Skeletal muscle satellite cell (primary cell): Measurements from ENCODE around the gene ASS1.

Experiments used
- H3K27me3 ChIP-seq: 2 replicates; pipeline ENCODE4 v1.7.0; 2013; ENCODE audit warnings: low read length; ENCODE audit not compliant: control insufficient read depth, insufficient read depth
- H3K36me3 ChIP-seq: 2 replicates; pipeline ENCODE4 v1.7.0; 2013; ENCODE audit warnings: mild to moderate bottlenecking, control low read depth, low read length; ENCODE audit not compliant: insufficient read depth
- H3K4me1 ChIP-seq: 2 replicates; pipeline ENCODE4 v1.7.0; 2013; ENCODE audit warnings: low read length; ENCODE audit not compliant: control insufficient read depth, insufficient read depth
- H3K4me2 ChIP-seq: 2 replicates; pipeline ENCODE4 v1.7.0; 2013; ENCODE audit warnings: mild to moderate bottlenecking, low read length
- H3K4me3 ChIP-seq: 2 replicates; pipeline ENCODE4 v1.7.0; 2013; ENCODE audit warnings: low read length
- H3K9ac ChIP-seq: 2 replicates; pipeline ENCODE4 v1.7.0; 2013; ENCODE audit warnings: mild to moderate bottlenecking, low read depth, low read length, moderate library complexity
- H3K9me3 ChIP-seq: replicated peaks from 2 replicates; pipeline ENCODE4 v1.7.0; 2013; ENCODE audit warnings: mild to moderate bottlenecking, control low read depth, low read length

The ASS1 gene

DNA sequence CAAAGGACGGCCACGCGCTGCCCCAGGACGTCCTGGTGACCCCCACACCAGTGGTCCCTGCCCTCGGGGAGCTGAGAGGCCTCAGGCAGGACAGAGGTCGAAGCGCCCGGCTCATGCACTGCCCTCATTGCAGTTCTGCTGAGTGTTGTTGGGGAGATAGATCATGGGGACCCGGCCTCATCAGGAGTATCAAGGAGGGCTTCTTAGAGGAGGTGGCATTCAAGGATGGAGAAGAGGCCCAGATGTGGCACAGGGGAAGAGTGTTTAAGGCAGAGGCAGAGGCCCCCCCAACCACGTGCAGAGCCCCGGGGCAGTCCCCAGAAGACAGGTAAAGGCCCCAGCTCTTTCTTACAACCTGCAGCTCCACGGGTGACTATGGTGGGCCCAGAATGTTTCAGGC lies 26.2 kb downstream of the ASS1 start:
- Histone ChIP-seq H3K4me1 (no peaks in the 10 kb centered on the region), H3K27me3 (no peaks in the 10 kb centered on the region), H3K9me3 (no peaks in the 10 kb centered on the region), H3K36me3 (peaks cover 11% of the 10 kb centered on the region), H3K9ac (no peak overlapping the region), H3K4me2 (no peak overlapping the region), H3K4me3 (no peak overlapping the region)

- Histone ChIP-seq H3K36me3 (peaks cover 11% of the 10 kb centered on the region), H3K9ac (no peak overlapping the region), H3K9me3 (no peaks in the 10 kb centered on the region), H3K4me2 (no peak overlapping the region), H3K27me3 (no peaks in the 10 kb centered on the region), H3K4me1 (no peaks in the 10 kb centered on the region), H3K4me3 (no peak overlapping the region)
Measured at GRCh38 chr9:130471411-130472183, 26.8 kb downstream of the ASS1 start.

GRCh38 chr9:130472184-130472705 lies 27.5 kb downstream of the ASS1 start:
- no peaks in the 10 kb centered on the region for H3K4me1 ChIP-seq
- no peak overlapping the region for H3K9ac ChIP-seq
- no peaks in the 10 kb centered on the region for H3K27me3 ChIP-seq
- peaks cover 14% of the 10 kb centered on the region for H3K36me3 ChIP-seq
- H3K4me2 ChIP-seq, result no peak overlapping the region
- H3K9me3 ChIP-seq, result no peaks in the 10 kb centered on the region
- no peak overlapping the region for H3K4me3 ChIP-seq

DNA sequence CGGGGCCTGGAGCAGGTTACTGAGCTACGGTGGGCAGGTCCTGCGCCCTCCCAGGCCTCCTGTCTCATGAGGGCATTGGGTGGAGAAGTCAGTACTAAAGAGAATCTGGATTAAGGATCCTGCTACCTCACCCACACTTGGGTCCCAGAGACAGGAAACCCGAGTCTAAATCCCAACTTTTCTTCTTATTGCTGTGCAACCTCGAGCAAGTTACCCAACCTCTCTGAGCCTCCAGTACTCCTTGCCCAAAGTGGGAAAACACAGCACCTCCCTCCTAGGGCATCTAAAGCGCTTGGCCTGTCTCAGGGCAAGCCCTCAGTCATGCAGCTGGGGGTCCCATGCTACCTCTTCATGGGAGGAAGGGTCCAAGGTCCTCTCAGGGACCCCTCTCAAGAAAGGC lies 28.2 kb downstream of the ASS1 start:
- Histone ChIP-seq H3K4me1 (no peaks in the 10 kb centered on the region), H3K9ac (no peak overlapping the region), H3K36me3 (peaks cover 14% of the 10 kb centered on the region), H3K9me3 (no peaks in the 10 kb centered on the region), H3K27me3 (no peaks in the 10 kb centered on the region), H3K4me2 (no peak overlapping the region), H3K4me3 (no peak overlapping the region)

DNA sequence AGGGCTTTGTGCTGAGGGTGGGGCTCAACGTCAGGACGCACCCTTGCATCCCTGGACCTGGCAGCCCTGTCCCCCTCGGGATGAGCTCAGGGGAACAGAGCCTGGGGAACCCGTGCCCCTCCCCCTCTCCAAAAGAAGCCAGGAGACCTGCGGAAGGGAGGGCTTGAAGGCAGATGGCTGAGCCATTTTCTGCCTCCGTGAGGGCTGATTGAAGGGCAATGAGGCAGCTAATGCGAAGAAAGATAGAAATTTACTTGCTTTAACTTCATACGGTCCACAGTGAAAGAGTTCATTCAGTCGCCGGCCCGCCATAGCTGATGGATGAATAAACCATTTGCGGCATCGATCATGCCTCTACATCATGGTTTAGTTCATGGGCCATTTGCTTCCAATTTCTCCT lies 28.8 kb downstream of the ASS1 start:
- Histone ChIP-seq H3K4me2 (no peak overlapping the region), H3K4me3 (no peak overlapping the region), H3K4me1 (no peaks in the 10 kb centered on the region), H3K9me3 (no peaks in the 10 kb centered on the region), H3K36me3 (peaks cover 14% of the 10 kb centered on the region), H3K9ac (no peak overlapping the region), H3K27me3 (no peaks in the 10 kb centered on the region)

DNA sequence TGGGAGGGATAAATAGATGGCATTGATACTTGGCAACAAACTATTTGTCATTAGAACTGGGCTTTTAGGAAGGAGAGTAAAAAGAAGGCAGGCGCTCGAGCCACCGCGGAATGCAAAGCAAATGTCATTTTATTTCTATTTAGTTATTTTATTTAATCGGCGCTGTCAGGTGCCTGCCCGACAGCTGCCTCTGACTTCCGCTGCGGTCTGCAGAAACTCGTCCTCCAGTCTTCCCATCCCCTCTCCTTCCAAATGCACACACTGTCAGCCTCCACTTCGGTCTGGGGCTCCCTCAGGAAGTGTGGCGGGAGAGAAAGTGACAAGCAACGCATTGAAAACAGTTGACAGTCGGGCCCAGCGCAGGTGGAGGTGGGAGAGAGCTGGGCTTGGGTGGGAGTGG lies 29.3 kb downstream of the ASS1 start:
- H3K27me3 ChIP-seq, result no peaks in the 10 kb centered on the region

DNA sequence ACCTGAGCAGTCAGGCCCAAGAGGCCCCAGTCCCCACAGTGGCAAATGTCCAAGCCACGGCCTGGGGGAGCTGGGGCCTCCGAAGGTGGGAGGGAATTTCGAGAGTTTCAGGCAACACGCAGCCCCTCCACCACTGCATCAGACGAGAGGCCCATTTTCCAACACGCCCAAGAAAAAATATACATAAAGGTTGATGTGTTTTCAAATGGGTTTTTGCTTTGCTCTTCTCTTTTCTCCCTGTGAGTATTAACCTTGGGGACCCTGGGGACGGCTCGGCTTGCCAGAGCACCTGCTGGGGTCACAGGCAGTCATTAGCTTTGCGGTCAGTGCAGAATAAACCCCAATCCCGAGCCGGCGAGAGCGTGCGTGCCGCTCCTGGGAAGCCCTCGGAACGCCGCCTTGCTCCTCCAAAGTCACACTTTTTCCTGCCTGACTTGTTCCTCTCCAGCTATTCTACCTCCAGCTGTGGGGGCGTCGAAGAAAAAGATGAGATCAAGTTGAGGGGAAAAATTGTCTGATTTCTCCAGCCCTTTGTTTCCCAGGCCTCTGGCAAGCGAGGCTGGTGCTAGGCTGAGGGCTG lies 31.5 kb downstream of the ASS1 start:
- Histone ChIP-seq H3K27me3 (no peaks in the 10 kb centered on the region), H3K9ac (no peak overlapping the region), H3K36me3 (peaks cover 8% of the 10 kb centered on the region), H3K4me3 (no peak overlapping the region), H3K4me2 (no peak overlapping the region), H3K4me1 (peaks cover 4% of the 10 kb centered on the region), H3K9me3 (no peaks in the 10 kb centered on the region)

More for the DNA sequence above, 29.3 kb downstream of the ASS1 start:
- no peak overlapping the region for H3K4me2 ChIP-seq
- H3K4me3 ChIP-seq, result no peak overlapping the region
- no peaks in the 10 kb centered on the region for H3K4me1 ChIP-seq
- H3K36me3 ChIP-seq, result peaks cover 14% of the 10 kb centered on the region
- no peak overlapping the region for H3K9ac ChIP-seq
- no peaks in the 10 kb centered on the region for H3K9me3 ChIP-seq

DNA sequence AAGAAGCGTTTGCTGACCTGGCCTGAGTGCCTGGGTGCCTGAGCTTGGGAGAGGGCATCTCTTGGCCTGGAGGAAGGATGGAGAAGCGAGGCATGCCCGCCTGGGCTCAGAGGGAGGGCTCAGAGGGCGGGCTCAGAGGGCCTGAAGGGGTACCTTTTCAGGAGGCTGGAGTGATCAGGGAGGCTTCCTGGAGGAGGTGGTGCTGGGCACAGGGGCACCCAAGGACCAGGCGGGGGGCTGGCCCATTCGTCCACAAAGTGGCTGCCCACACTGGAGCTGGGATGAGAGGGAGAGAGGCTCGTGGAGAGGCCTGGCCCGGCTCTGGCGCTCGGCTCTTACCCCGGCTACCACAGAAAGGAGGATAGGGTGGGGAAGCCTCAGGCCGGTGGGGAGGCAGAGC lies 32.8 kb downstream of the ASS1 start:
- Histone ChIP-seq H3K9ac (no peak overlapping the region), H3K36me3 (peaks cover 6% of the 10 kb centered on the region), H3K4me1 (peaks cover 4% of the 10 kb centered on the region), H3K4me2 (no peak overlapping the region), H3K27me3 (no peaks in the 10 kb centered on the region), H3K9me3 (no peaks in the 10 kb centered on the region), H3K4me3 (no peak overlapping the region)

- Histone ChIP-seq H3K36me3 (peaks cover 6% of the 10 kb centered on the region), H3K4me1 (peaks cover 4% of the 10 kb centered on the region), H3K27me3 (no peaks in the 10 kb centered on the region), H3K9me3 (no peaks in the 10 kb centered on the region), H3K9ac (no peak overlapping the region), H3K4me2 (no peak overlapping the region), H3K4me3 (no peak overlapping the region)
Measured at GRCh38 chr9:130478152-130478551, 33.4 kb downstream of the ASS1 start.

DNA sequence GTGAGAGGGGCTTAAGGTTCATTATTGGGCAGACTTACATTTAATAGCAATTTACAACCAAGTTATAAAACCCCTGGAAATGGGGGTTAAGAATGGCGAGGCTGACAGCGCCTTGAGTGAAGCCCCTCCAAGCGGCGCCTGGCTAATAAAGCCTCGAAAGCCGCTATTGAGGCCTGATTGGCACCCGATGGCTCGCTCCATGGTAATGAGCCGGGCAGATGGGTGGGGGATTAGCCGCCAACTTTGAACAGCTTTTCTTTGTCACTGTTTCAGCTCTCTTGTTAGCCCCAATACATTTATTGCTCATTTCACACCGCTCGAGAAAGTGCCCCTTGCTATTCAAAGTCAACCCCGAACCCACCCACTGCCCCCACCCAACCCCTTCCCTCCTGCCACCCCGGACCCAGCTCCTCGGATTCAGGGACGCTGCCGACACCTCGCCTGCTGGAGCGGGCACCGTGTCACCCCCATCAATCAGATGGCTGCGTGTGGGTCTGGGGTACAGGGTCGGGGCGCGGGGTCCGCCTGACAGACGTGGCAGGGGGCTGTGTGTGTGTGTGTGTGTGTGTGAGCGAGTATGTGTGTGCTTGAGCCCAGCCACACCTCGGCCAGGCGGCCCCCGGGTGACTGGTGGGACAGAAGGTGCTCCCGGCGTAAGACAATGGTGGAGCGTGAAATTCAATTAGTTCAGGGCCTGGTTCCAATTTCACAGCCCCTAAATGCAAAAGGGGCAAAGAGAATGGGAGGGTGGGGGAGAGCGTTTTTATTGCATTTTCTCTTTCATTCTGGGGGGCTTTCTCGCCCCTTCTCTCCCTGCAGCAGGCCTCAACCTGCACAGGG lies 34.2 kb downstream of the ASS1 start:
- Histone ChIP-seq H3K4me2 (no peak overlapping the region), H3K4me3 (no peak overlapping the region), H3K9ac (no peak overlapping the region), H3K9me3 (no peaks in the 10 kb centered on the region), H3K4me1 (peaks cover 4% of the 10 kb centered on the region), H3K36me3 (peaks cover 6% of the 10 kb centered on the region), H3K27me3 (no peaks in the 10 kb centered on the region)

- Histone ChIP-seq H3K4me1 (peaks cover 4% of the 10 kb centered on the region), H3K36me3 (peaks cover 6% of the 10 kb centered on the region)
Measured at GRCh38 chr9:130479587-130479986, 34.8 kb downstream of the ASS1 start.

More at GRCh38 chr9:130479587-130479986, 34.8 kb downstream of the ASS1 start:
- H3K9me3 ChIP-seq, result no peaks in the 10 kb centered on the region
- no peak overlapping the region for H3K9ac ChIP-seq
- no peak overlapping the region for H3K4me2 ChIP-seq
- no peak overlapping the region for H3K4me3 ChIP-seq
- no peaks in the 10 kb centered on the region for H3K27me3 ChIP-seq
